Measurements from ENCODE around the gene PHAF1. TPM values are rescaled to one million over a fixed set of nuclear protein-coding genes. Genes with fewer than 3 reads are reported as not detected.

The PHAF1 gene
- total and polyA plus RNA-seq, 2 of the 13 experiments (the other 11 are each of a cell fraction or from before 2014, with no cell fraction given) = 48.3 to 174 TPM

DNA sequence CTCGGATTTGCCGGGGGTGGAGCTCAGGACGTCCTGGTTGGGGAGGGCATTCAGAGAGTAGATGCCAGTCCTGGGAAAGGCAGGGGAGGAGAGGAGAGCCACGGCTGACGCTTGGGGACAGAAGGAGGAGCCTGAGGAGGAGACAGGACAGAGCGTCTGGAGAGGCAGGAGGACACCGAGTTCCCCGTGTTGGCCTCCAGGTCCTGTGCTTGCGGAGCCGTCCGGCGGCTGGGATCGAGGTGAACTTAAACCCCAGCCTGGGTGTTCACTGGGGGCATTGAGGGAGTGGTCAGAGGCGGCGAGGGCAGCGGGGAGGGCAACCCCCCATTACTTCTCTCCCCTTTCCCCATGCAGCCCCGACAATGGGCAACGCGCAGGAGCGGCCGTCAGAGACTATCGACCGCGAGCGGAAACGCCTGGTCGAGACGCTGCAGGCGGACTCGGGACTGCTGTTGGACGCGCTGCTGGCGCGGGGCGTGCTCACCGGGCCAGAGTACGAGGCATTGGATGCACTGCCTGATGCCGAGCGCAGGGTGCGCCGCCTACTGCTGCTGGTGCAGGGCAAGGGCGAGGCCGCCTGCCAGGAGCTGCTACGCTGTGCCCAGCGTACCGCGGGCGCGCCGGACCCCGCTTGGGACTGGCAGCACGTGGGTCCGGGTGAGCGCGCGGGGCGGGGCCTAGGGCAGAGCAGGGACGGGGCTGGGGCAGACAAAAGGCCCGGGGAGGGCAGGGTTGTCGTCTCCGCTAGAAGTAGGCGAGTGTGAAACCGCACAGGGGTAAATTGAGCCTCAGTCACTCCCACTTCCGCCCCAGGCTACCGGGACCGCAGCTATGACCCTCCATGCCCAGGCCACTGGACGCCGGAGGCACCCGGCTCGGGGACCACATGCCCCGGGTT, 64.3 kb downstream of the PHAF1 start (continued):
- peak; percentile 89 for TF ChIP-seq ZSCAN25 (CRISPR knock-in tag; IDR thresholded peaks at IDR 0.05)
- TF ChIP-seq ZNF709 (CRISPR knock-in tag; IDR thresholded peaks at IDR 0.05) = peak; percentile 97
- peak; percentile 67; the same call in 1 of the 2 replicates for TF ChIP-seq ZKSCAN8 (CRISPR knock-in tag; IDR thresholded peaks at IDR 0.05; ENCODE audit: borderline replicate concordance)
- TF ChIP-seq HDAC1 (CRISPR knock-in tag; IDR thresholded peaks at IDR 0.05) = peak; percentile 96
- peak; percentile 51 for TF ChIP-seq FOXO1 (CRISPR knock-in tag; IDR thresholded peaks at IDR 0.05)
- peak; percentile 61; the same call in 1 of the 2 replicates for TF ChIP-seq ZNF430 (CRISPR knock-in tag; IDR thresholded peaks at IDR 0.05)
- TF ChIP-seq GATAD2A (CRISPR knock-in tag; IDR thresholded peaks at IDR 0.05) = peak; percentile 66; the same call in 1 of the 2 replicates
- TF ChIP-seq MED1 (CRISPR knock-in tag; IDR thresholded peaks at IDR 0.05) = peak; percentile 87
- peak; percentile 97; the same call in 1 of the 2 replicates for TF ChIP-seq MTA1 (CRISPR knock-in tag; IDR thresholded peaks at IDR 0.05; ENCODE audit: borderline replicate concordance)
- peak; percentile 79; the same call in 1 of the 2 replicates for TF ChIP-seq ZNF747 (CRISPR knock-in tag; IDR thresholded peaks at IDR 0.05; ENCODE audit: borderline replicate concordance)
- TF ChIP-seq, protein P1, sequence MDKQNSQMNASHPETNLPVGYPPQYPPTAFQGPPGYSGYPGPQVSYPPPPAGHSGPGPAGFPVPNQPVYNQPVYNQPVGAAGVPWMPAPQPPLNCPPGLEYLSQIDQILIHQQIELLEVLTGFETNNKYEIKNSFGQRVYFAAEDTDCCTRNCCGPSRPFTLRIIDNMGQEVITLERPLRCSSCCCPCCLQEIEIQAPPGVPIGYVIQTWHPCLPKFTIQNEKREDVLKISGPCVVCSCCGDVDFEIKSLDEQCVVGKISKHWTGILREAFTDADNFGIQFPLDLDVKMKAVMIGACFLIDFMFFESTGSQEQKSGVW (CRISPR knock-in tag; IDR thresholded peaks at IDR 0.05; ENCODE audit: borderline replicate concordance) = no peak; the same call in 1 of the 2 replicates
- 0 out of 2 replicates have a peak, but pooled peaks have one; percentile 53 for TF ChIP-seq DNMT3B (CRISPR knock-in tag; conservative IDR thresholded peaks at IDR 0.05)
- 0 out of 2 replicates have a peak, but pooled peaks have one; percentile 75 for TF ChIP-seq ZNF841 (CRISPR knock-in tag; IDR thresholded peaks at IDR 0.05; ENCODE audit: borderline replicate concordance)
- no peak for TF ChIP-seq ZC3H4 (CRISPR knock-in tag; IDR thresholded peaks at IDR 0.05; ENCODE audit: borderline replicate concordance)
- TF ChIP-seq, protein P2, sequence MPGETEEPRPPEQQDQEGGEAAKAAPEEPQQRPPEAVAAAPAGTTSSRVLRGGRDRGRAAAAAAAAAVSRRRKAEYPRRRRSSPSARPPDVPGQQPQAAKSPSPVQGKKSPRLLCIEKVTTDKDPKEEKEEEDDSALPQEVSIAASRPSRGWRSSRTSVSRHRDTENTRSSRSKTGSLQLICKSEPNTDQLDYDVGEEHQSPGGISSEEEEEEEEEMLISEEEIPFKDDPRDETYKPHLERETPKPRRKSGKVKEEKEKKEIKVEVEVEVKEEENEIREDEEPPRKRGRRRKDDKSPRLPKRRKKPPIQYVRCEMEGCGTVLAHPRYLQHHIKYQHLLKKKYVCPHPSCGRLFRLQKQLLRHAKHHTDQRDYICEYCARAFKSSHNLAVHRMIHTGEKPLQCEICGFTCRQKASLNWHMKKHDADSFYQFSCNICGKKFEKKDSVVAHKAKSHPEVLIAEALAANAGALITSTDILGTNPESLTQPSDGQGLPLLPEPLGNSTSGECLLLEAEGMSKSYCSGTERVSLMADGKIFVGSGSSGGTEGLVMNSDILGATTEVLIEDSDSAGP (CRISPR knock-in tag; IDR thresholded peaks at IDR 0.05; ENCODE audit: borderline replicate concordance) = peak; percentile 92
- TF ChIP-seq, protein P3, sequence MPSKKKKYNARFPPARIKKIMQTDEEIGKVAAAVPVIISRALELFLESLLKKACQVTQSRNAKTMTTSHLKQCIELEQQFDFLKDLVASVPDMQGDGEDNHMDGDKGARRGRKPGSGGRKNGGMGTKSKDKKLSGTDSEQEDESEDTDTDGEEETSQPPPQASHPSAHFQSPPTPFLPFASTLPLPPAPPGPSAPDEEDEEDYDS (CRISPR knock-in tag; IDR thresholded peaks at IDR 0.05) = peak; percentile 78
- TF ChIP-seq, protein P4, sequence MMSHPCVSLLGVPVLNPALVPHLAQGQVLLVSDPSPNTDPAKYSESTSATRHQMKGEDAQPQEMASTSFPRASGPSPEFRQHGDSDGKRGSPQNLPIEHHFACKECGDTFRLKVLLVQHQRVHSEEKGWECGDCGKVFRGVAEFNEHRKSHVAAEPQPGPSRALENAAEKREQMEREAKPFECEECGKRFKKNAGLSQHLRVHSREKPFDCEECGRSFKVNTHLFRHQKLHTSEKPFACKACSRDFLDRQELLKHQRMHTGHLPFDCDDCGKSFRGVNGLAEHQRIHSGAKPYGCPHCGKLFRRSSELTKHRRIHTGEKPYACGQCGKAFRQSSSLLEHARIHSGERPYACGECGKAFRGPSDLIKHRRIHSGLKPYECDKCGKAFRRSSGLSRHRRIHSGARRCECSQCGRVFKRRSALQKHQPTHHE (CRISPR knock-in tag; IDR thresholded peaks at IDR 0.05; ENCODE audit: borderline replicate concordance) = no peak
- no peak for TF ChIP-seq SCMH1 (CRISPR knock-in tag; IDR thresholded peaks at IDR 0.05; ENCODE audit: borderline replicate concordance)
- no peak for TF ChIP-seq GABPA (IDR thresholded peaks at IDR 0.05; ENCODE audit: low read depth, low read length)
- TF ChIP-seq GABPA (CRISPR knock-in tag; IDR thresholded peaks at IDR 0.05; ENCODE audit: low read depth) = peak; percentile 64; the same call in 1 of the 2 replicates

All from HepG2 (cell line).